Upper lobe of right lung (tissue), 1 donor: ENCODE measurements around the gene UBAC2. TPM values are rescaled to one million over a fixed set of nuclear protein-coding genes. Genes with fewer than 3 reads are reported as not detected.

Source experiments
- ATAC-seq: fragments of 200-7000 bp; cut with Tn5 transposase; one replicate; pipeline ENCODE4 v1.9.1; 2020; ENCODE audit warnings: mild to moderate bottlenecking, moderate library complexity
- DNase-seq: peaks from one replicate; pipeline ENCODE4 v3.0.0-alpha.2; 2020
- H3K27ac ChIP-seq: fragments of 200-600 bp; one replicate; pipeline ENCODE4 v1.8.0; 2022
- H3K27me3 ChIP-seq: fragments of 200-600 bp; one replicate; pipeline ENCODE4 v1.8.0; 2022; ENCODE audit warnings: mild to moderate bottlenecking
- H3K36me3 ChIP-seq: fragments of 200-600 bp; one replicate; pipeline ENCODE4 v1.8.0; 2022
- H3K4me1 ChIP-seq: fragments of 200-600 bp; one replicate; pipeline ENCODE4 v1.8.0; 2022
- H3K4me3 ChIP-seq: fragments of 200-600 bp; one replicate; pipeline ENCODE4 v1.8.0; 2022; ENCODE audit warnings: mild to moderate bottlenecking
- H3K9me3 ChIP-seq: fragments of 200-600 bp; one replicate; pipeline ENCODE4 v1.8.0; 2022
- CTCF ChIP-seq: fragments of 200-600 bp; IDR thresholded peaks from one replicate; pipeline ENCODE4 v1.8.0; 2022; ENCODE audit warnings: antibody characterized with exemption
- intact Hi-C: fragments of 100-400 bp; cut with DNase I; formaldehyde crosslinking; loops from one replicate; pipeline ENCODE4 v1.11.0; 2022
- total RNA-seq: library from RNA; stranded (reverse); fragmentation: NEBNext Ultra II Directional; extraction: Animal tissue kit (Norgen Biotek cat#: 25700); gene quantifications from one replicate; pipeline ENCODE4 v1.2.1, GENCODE V29; 2021
- donor health status: DM: no; HTN: yes; CAD: no; lungs with severe emphysema.

UBAC2 gene
- total RNA-seq, 1 donor from 2014 or later: 50.2 TPM

DNA sequence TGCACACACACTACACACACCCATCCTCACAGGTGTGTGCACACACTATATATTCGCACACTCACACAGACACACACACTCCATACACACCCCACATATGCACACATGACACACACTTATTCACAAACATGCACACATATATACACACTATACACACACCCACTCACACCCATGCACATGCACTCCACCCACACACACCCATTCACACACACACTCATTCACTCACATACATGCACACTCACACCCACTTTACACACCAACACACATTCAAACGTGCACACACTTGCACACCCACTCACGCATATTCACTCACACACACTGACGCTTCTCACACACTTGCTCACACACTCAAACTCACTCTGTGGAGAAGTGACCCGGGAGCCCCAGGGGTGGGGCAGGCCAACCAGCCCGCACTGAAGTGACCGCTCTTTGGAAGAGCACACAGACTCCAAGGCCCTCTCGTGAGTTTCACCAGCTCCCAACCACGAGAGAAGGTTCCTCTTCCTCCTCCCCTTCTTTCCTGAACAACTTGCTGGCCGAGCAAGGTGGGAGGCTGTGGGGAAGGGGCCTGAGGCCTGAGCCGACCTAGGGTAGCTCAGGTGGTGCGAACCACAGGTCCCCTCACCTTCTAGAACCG is 214.5 kb downstream of the UBAC2 start:
- H3K36me3 ChIP-seq: no peaks in the 10 kb centered on the region
- H3K27ac ChIP-seq: no peak overlapping the region
- TF ChIP-seq CTCF: no peak
- DNase-seq: peak; percentile 58
- no peak overlapping the region for H3K4me3 ChIP-seq
- H3K9me3 ChIP-seq: no peaks in the 10 kb centered on the region
- H3K27me3 ChIP-seq: no peaks in the 10 kb centered on the region
- intact Hi-C loops: no loop called here
- ATAC-seq: peak; percentile 62
- H3K4me1 ChIP-seq: no peaks in the 10 kb centered on the region

GRCh38 chr13:99415851-99416331 is 215.2 kb downstream of the UBAC2 start:
- DNase-seq (peak; percentile 54), ATAC-seq (peak; percentile 33)
- Histone ChIP-seq H3K4me1 (no peaks in the 10 kb centered on the region), H3K27me3 (no peaks in the 10 kb centered on the region), H3K9me3 (no peaks in the 10 kb centered on the region), H3K36me3 (no peaks in the 10 kb centered on the region), H3K4me3 (no peak overlapping the region), H3K27ac (no peak overlapping the region)
- TF ChIP-seq CTCF: no peak
- intact Hi-C loops: no loop called here

- no peaks in the 10 kb centered on the region for H3K4me1 ChIP-seq
- ATAC-seq (no peak), DNase-seq (peak; percentile 56)
- H3K4me3 ChIP-seq: no peak overlapping the region
- no peak for TF ChIP-seq CTCF
- no peak overlapping the region for H3K27ac ChIP-seq
- H3K36me3 ChIP-seq: no peaks in the 10 kb centered on the region
- intact Hi-C loops: no loop called here
- no peaks in the 10 kb centered on the region for H3K9me3 ChIP-seq
- no peaks in the 10 kb centered on the region for H3K27me3 ChIP-seq
Observed at GRCh38 chr13:99416411-99417121, 215.9 kb downstream of the UBAC2 start.

GRCh38 chr13:99417201-99418102 is 216.8 kb downstream of the UBAC2 start:
- peak; percentile 53 for DNase-seq

More at GRCh38 chr13:99417201-99418102, 216.8 kb downstream of the UBAC2 start:
- H3K4me3 ChIP-seq: no peak overlapping the region
- intact Hi-C loops: no loop called here
- H3K9me3 ChIP-seq: no peaks in the 10 kb centered on the region
- no peaks in the 10 kb centered on the region for H3K27me3 ChIP-seq
- no peaks in the 10 kb centered on the region for H3K4me1 ChIP-seq
- TF ChIP-seq CTCF: no peak
- H3K27ac ChIP-seq: no peak overlapping the region
- no peak for ATAC-seq
- no peaks in the 10 kb centered on the region for H3K36me3 ChIP-seq
